Mononuclear cell (primary cell): ENCODE results near the gene TFCP2L1. TPM values are rescaled to one million over a fixed set of nuclear protein-coding genes. Genes with fewer than 3 reads are reported as not detected.
"Not testable (repeated sequence)": the region's sequence is repeated elsewhere in the genome, so short reads cannot be mapped to it uniquely, and the experiment has no call there.

Source experiments
- H3K27me3 ChIP-seq: 2 replicates; pipeline ENCODE4 v1.6.0; 2011; ENCODE audit warnings: low read length, control low read depth; ENCODE audit not compliant: insufficient read depth
- H3K4me1 ChIP-seq: 2 replicates; pipeline ENCODE4 v1.5.1; 2011; ENCODE audit warnings: mild to moderate bottlenecking, low read length, control low read depth; ENCODE audit not compliant: insufficient read depth
- H3K4me3 ChIP-seq: 2 replicates; pipeline ENCODE4 v1.5.1; 2011; ENCODE audit warnings: mild to moderate bottlenecking, low read length, moderate library complexity
- H3K9me3 ChIP-seq: 2 replicates; pipeline ENCODE4 v1.5.1; 2011; ENCODE audit warnings: low read depth, mild to moderate bottlenecking, control low read depth, low read length
- total RNA-seq: library from RNA; depleted of rRNA; stranded (reverse); fragments of >200 nt; gene quantifications from one replicate; pipeline ENCODE4 v1.2.3, GENCODE V29; 2012

Gene TFCP2L1
- total RNA-seq, 1 donor, result 0.10 TPM

DNA sequence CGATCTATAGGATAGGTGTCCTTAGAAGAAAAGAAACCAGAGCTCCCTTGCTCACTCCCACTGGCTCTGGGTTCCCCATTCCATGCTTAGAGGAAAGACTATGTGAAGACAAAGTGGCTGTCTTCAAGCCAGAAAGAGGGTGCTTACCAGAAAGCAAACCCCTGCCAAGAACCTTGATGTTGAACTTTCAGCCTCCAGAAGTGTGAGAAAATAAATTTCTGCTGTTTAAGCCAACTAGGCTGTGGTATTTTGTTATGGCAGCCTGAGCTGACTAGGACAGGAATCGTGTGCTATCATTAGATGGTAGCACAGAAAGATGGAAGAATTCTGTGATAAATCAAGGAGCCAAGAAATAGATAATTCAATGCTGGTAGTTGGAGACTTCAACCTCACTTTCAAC is 19.9 kb upstream of the TFCP2L1 start:
- Histone ChIP-seq H3K4me1 (peaks cover 8% of the 10 kb centered on the region), H3K9me3 (no peaks in the 10 kb centered on the region), H3K4me3 (no peak overlapping the region), H3K27me3 (peaks cover 13% of the 10 kb centered on the region)

DNA sequence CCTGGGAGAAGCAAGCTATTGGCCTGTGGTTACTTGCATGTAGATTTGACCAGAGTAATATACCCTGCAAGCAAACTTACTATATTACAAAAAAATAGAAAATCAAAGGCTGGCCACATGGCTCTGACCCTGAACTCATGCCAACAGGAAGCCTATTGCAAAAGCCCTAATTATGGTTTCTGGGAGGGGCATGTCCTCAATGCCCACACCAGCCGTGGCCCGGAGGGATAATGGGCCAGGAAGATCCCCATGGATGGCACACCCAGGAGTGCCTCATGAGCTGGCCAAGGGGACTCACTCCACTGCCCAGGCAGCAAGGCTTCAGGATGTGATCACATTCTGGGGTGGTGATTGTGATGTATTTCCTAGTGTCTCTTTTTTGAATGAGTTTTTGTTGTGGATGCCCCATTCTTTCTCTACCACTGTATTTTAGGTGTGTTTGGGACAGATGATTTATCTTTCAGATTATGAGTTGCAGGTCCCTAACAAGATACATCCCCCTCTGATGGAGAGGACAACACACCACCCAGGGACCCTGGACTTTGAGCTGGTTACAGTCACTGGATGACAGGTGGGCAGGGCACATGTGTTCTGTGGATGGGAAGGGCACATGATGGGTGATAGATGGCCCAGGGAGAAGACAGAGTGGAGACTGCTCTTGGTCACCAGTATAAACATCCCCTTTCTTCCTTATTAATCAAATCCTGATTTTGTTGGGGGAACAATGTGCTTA is 18.7 kb upstream of the TFCP2L1 start:
- peaks cover 8% of the 10 kb centered on the region for H3K4me1 ChIP-seq
- H3K4me3 ChIP-seq, result no peak overlapping the region
- peaks cover 13% of the 10 kb centered on the region for H3K27me3 ChIP-seq
- H3K9me3 ChIP-seq, result no peaks in the 10 kb centered on the region

GRCh38 chr2:121301190-121301589 is 16.2 kb upstream of the TFCP2L1 start:
- not testable (repeated sequence) for H3K27me3 ChIP-seq, H3K4me3 ChIP-seq, H3K4me1 ChIP-seq, H3K9me3 ChIP-seq

DNA sequence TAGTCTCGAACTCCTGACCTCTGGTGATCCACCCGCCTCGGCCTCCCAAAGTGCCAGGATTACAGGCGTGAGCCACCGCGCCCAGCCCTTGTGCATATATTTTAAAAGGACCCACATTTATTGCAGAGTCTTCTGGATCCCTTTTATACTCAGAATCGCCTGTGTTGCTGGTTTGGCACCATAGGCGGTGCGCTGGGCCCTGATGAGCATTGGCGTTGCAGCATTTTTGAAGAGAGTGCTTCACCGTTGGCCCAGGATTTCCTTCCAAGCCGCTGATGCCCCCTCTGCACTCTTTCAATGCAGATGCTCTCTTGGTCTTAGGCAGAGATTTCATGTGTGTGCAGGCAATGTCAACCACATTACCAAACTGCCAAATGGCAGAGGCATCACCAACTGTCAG is 13.5 kb upstream of the TFCP2L1 start:
- no peak overlapping the region for H3K4me3 ChIP-seq

GRCh38 chr2:121297866-121298265 is 12.9 kb upstream of the TFCP2L1 start:
- H3K9me3 ChIP-seq, H3K4me1 ChIP-seq, H3K27me3 ChIP-seq, H3K4me3 ChIP-seq: not testable (repeated sequence)

More for the DNA sequence above, 13.5 kb upstream of the TFCP2L1 start:
- Histone ChIP-seq H3K27me3 (no peaks in the 10 kb centered on the region), H3K9me3 (no peaks in the 10 kb centered on the region), H3K4me1 (peaks cover 5% of the 10 kb centered on the region)

DNA sequence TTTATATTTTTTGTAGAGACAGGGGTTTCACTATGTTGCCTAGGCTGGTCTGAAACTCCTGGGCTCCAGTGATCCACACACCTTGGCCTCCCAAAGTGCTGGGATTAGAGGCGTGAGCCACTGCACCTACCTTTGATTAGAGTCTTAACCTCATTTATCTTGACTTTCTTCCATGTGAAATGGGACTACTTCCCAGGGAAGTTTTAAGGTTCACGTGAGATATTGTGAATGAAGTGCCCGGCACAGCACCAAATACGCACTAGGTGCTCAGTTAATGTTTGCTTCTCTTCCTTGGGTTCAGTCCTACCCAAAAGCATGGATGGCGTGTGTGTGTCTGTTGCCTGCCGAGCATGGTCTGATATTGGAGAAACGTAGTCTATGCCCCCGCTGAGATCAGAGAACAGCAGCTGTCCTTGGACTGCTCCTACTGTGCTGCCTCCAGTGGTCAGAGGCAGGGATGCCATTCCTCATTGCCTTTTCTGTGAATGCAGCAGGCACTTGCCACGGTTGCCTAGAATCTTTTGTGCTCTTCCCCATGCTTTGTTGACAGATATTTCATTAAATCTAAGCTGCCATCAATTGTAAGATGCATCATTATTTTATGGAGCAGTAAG is 12.3 kb upstream of the TFCP2L1 start:
- Histone ChIP-seq H3K27me3 (no peaks in the 10 kb centered on the region), H3K4me3 (no peak overlapping the region), H3K4me1 (no peaks in the 10 kb centered on the region), H3K9me3 (no peaks in the 10 kb centered on the region)

- Histone ChIP-seq H3K9me3 (no peaks in the 10 kb centered on the region), H3K4me1 (no peaks in the 10 kb centered on the region), H3K27me3 (no peaks in the 10 kb centered on the region), H3K4me3 (no peak overlapping the region)
These were observed 11.1 kb upstream of the TFCP2L1 start for GRCh38 chr2:121295911-121296650.

DNA sequence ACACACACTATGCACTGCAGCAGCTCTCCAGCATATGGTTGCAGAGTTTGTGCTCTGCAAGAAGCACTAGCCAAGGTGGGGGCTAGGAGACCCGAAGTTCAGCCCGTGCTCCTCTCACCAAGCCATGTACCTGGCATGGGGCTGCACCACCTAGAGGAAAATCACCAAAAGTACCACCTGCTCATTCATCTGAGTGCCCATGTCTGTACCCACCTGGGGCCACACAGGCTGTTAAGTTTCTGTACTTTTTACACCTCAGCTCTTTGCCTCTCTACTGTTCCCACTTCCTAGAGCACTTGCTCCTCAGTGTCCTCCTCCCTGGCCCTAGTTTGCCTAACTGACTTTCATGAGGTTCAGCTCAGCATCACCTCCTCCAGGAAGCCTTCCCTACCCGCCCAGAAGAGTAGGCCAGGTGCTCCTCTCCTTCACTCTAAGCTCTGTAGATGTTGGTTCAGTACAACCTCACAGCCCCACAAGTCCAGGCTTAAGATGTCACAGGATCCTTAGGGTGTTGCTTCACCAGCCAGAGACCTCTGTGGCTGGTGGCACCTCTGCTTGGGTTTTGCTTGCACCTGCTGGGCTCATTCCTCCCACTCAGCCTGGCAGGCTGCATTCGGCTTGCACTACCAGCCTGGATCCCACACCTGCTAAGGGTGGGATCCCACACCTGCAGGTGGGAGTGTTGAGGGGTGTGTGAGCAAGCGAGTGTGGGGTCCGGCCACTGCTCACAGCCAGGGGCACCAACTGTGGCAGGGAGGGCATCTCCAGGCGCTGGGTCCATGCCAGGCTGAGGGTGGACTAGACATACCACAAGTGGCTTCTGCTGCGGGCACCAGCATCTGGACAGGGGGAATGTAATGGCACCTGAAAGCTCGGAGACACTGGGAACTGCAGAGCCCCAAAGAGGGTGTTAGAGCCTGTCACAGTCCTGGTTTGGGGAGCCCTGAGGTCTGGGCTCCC is 10.2 kb upstream of the TFCP2L1 start:
- H3K9me3 ChIP-seq, result no peaks in the 10 kb centered on the region
- H3K4me3 ChIP-seq, result no peak overlapping the region
- H3K4me1 ChIP-seq, result no peaks in the 10 kb centered on the region
- no peaks in the 10 kb centered on the region for H3K27me3 ChIP-seq

- Histone ChIP-seq H3K4me3 (no peak overlapping the region), H3K9me3 (no peaks in the 10 kb centered on the region), H3K27me3 (no peaks in the 10 kb centered on the region)
These were observed 8.7 kb upstream of the TFCP2L1 start for GRCh38 chr2:121293450-121294325.

GRCh38 chr2:121291251-121291580 is 6.2 kb upstream of the TFCP2L1 start:
- Histone ChIP-seq H3K4me3 (no peak overlapping the region), H3K9me3 (no peaks in the 10 kb centered on the region), H3K4me1 (peaks cover 22% of the 10 kb centered on the region), H3K27me3 (peaks cover under 1% of the 10 kb centered on the region)

More at GRCh38 chr2:121293450-121294325, 8.7 kb upstream of the TFCP2L1 start:
- no peaks in the 10 kb centered on the region for H3K4me1 ChIP-seq

GRCh38 chr2:121289271-121289670 is 4.3 kb upstream of the TFCP2L1 start:
- Histone ChIP-seq H3K4me3 (no peak overlapping the region), H3K27me3 (peaks cover 8% of the 10 kb centered on the region), H3K9me3 (no peaks in the 10 kb centered on the region), H3K4me1 (peaks cover 37% of the 10 kb centered on the region)

- Histone ChIP-seq H3K4me1 (peaks cover 43% of the 10 kb centered on the region), H3K9me3 (no peaks in the 10 kb centered on the region), H3K27me3 (peaks cover 14% of the 10 kb centered on the region), H3K4me3 (no peak overlapping the region)
These were observed 3.6 kb upstream of the TFCP2L1 start for GRCh38 chr2:121288454-121289231.

GRCh38 chr2:121287956-121288355 is 3.0 kb upstream of the TFCP2L1 start:
- Histone ChIP-seq H3K4me1 (peaks cover 43% of the 10 kb centered on the region), H3K27me3 (peaks cover 21% of the 10 kb centered on the region), H3K4me3 (no peak overlapping the region), H3K9me3 (no peaks in the 10 kb centered on the region)
